GM21390 (cell line): Measurements from ENCODE around the gene NOXA1.
"Not testable (repeated sequence)": the region's sequence is repeated elsewhere in the genome, so short reads cannot be mapped to it uniquely, and the experiment has no call there.

Experiments used
- ATAC-seq: cut with Tn5 transposase; IDR thresholded peaks from one replicate; pipeline ENCODE4 v1.9.1; 2021; ENCODE audit not compliant: unreplicated experiment

NOXA1 gene

GRCh38 chr9:137462986-137463930 lies 40.1 kb downstream of the NOXA1 start:
- ATAC-seq = no peak

GRCh38 chr9:137463931-137464290 lies 40.7 kb downstream of the NOXA1 start:
- ATAC-seq = no peak

GRCh38 chr9:137464291-137464999 lies 41.3 kb downstream of the NOXA1 start:
- ATAC-seq = no peak

GRCh38 chr9:137465000-137465719 lies 42.0 kb downstream of the NOXA1 start:
- no peak for ATAC-seq

GRCh38 chr9:137465720-137466388 lies 42.7 kb downstream of the NOXA1 start:
- no peak for ATAC-seq

GRCh38 chr9:137466389-137467085 lies 43.3 kb downstream of the NOXA1 start:
- ATAC-seq = not testable (repeated sequence)

GRCh38 chr9:137467161-137467581 lies 44.0 kb downstream of the NOXA1 start:
- ATAC-seq = no peak

GRCh38 chr9:137467896-137468295 lies 44.7 kb downstream of the NOXA1 start:
- ATAC-seq = no peak

- ATAC-seq = no peak
Measured at GRCh38 chr9:137470785-137471184, 47.6 kb downstream of the NOXA1 start.

GRCh38 chr9:137474271-137474670 lies 51.1 kb downstream of the NOXA1 start:
- ATAC-seq = no peak

GRCh38 chr9:137475666-137476065 lies 52.5 kb downstream of the NOXA1 start:
- ATAC-seq = no peak

GRCh38 chr9:137476856-137477255 lies 53.7 kb downstream of the NOXA1 start:
- ATAC-seq = no peak

- ATAC-seq = no peak
Measured at GRCh38 chr9:137477778-137478612, 54.8 kb downstream of the NOXA1 start.

- no peak for ATAC-seq
Measured at GRCh38 chr9:137478613-137478961, 55.4 kb downstream of the NOXA1 start.

GRCh38 chr9:137478962-137479861 lies 56.0 kb downstream of the NOXA1 start:
- no peak for ATAC-seq

- ATAC-seq = no peak
Measured at GRCh38 chr9:137479892-137480685, 56.9 kb downstream of the NOXA1 start.
